Neural progenitor cell (in vitro differentiated cells): ENCODE measurements around the gene CD19.
"Not testable (repeated sequence)": the region's sequence is repeated elsewhere in the genome, so short reads cannot be mapped to it uniquely, and the experiment has no call there.

Experiments used
- EZH2 ChIP-seq: fragments of 200-600 bp; sonication (generic); IDR thresholded peaks from 2 replicates; pipeline ENCODE4 v1.6.1; 2017; ENCODE audit warnings: antibody characterized with exemption, mild to moderate bottlenecking, moderate library complexity
- EZH2phosphoT487 ChIP-seq: fragments of 200-600 bp; sonication (generic); IDR thresholded peaks from 2 replicates; pipeline ENCODE4 v1.6.1; 2017; ENCODE audit warnings: antibody characterized with exemption
- TF ChIP-seq, protein P1 (sequence below): fragments of 200-600 bp; sonication (generic); IDR thresholded peaks from 2 replicates; pipeline ENCODE4 v1.5.1; 2017; ENCODE audit warnings: antibody characterized with exemption, mild to moderate bottlenecking

DNA sequence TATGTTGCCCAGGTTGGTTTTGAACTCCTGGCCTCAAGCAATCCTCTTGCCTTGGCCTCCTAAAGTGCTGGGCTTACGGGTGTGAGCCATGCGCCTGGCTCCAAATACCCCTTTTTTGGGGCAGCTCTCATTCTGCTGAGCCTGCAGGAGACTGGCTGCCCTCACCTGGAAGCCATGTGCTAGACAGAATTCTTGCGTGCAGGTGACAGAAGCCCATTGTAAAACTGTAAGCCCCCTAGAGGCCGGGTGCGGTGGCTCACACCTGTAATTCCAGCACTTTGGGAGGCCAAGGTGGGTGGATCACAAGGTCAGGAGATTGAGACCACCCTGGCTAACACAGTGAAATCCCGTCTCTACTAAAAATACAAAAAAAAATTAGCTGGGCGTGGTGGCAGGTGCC is 48.6 kb downstream of the CD19 start:
- TF ChIP-seq, protein P1, sequence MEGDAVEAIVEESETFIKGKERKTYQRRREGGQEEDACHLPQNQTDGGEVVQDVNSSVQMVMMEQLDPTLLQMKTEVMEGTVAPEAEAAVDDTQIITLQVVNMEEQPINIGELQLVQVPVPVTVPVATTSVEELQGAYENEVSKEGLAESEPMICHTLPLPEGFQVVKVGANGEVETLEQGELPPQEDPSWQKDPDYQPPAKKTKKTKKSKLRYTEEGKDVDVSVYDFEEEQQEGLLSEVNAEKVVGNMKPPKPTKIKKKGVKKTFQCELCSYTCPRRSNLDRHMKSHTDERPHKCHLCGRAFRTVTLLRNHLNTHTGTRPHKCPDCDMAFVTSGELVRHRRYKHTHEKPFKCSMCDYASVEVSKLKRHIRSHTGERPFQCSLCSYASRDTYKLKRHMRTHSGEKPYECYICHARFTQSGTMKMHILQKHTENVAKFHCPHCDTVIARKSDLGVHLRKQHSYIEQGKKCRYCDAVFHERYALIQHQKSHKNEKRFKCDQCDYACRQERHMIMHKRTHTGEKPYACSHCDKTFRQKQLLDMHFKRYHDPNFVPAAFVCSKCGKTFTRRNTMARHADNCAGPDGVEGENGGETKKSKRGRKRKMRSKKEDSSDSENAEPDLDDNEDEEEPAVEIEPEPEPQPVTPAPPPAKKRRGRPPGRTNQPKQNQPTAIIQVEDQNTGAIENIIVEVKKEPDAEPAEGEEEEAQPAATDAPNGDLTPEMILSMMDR = not testable (repeated sequence)
- TF ChIP-seq EZH2, EZH2phosphoT487: not testable (repeated sequence)
